ENCODE data around the gene CTR9. TPM values are rescaled to one million over a fixed set of nuclear protein-coding genes. Genes with fewer than 3 reads are reported as not detected.

CTR9 gene
- total RNA-seq, 2 donors from 2014 or later, result 12.2 to 28.7 TPM

DNA sequence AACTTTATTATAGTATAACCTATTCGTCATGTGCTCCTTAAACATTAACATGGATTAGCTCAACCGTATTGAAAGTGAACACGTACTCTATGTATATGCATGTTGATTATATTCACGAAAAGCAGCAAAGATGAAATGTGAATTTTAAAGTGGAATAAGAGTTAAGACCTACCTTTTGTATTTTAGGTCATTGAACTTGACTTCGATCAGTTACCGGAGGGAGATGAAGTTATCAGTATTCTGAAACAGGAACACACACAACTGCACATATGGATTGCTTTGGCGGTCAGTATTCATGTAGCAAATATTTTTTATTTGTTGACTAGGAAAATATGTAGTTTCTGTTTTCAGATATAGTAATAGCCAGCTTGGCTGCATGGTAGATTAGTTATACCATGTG is 1.4 kb downstream of the CTR9 start:
- no peak for TF ChIP-seq POLR2A (IDR thresholded peaks at IDR 0.05)
- TF ChIP-seq, protein P1, sequence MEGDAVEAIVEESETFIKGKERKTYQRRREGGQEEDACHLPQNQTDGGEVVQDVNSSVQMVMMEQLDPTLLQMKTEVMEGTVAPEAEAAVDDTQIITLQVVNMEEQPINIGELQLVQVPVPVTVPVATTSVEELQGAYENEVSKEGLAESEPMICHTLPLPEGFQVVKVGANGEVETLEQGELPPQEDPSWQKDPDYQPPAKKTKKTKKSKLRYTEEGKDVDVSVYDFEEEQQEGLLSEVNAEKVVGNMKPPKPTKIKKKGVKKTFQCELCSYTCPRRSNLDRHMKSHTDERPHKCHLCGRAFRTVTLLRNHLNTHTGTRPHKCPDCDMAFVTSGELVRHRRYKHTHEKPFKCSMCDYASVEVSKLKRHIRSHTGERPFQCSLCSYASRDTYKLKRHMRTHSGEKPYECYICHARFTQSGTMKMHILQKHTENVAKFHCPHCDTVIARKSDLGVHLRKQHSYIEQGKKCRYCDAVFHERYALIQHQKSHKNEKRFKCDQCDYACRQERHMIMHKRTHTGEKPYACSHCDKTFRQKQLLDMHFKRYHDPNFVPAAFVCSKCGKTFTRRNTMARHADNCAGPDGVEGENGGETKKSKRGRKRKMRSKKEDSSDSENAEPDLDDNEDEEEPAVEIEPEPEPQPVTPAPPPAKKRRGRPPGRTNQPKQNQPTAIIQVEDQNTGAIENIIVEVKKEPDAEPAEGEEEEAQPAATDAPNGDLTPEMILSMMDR (IDR thresholded peaks at IDR 0.05), result no peak
- Histone ChIP-seq H3K4me1 (peaks cover 12% of the 10 kb centered on the region), H3K27ac (no peak overlapping the region), H3K36me3 (replicated peaks in 1 of 2; ENCODE audit: insufficient read depth in 1 of 2, low read depth in 2 of 2) (peaks cover 0 to 24% of the 10 kb centered on the region in 2 donors), H3K9me3 (no peaks in the 10 kb centered on the region), H3K27me3 (no peaks in the 10 kb centered on the region), H3K4me3 (peak overlapping the region in 1 of 2 donors; percentile 78)
- ATAC-seq, result no peak
- WGBS, 2 donors, result 33 to 41% methylated on average over 7 of the region's 7 CpGs
- no peak for DNase-seq
- intact Hi-C loops (cut with DNase I), result no loop called here

DNA sequence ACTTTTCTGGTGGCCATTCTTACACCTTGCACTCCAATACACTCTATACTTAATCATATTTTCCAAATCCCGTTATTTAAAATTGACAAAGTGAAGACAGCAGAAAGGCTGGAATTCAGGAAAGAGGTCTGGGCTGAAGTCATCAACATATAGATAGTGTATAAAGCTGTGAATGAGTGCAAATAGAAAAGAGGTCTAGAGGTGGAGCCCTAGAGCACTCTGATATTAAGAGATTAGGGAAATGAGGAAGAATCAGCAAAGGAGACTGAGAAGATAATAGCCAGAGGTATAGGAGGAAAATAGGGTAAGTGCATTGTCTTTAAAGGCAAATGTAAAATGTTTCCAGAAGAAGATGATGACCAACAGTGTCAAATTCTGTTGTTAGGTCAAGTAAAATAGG is 7.9 kb downstream of the CTR9 start:
- no peak overlapping the region for H3K27ac ChIP-seq

GRCh38 chr11:10761085-10761698 is 10.1 kb downstream of the CTR9 start:
- no peak overlapping the region for H3K4me3 ChIP-seq
- TF ChIP-seq, protein P1 (IDR thresholded peaks at IDR 0.05), result no peak
- TF ChIP-seq POLR2A (IDR thresholded peaks at IDR 0.05), result no peak
- peaks cover 0 to 33% of the 10 kb centered on the region in 2 donors for H3K36me3 ChIP-seq (replicated peaks in 1 of 2; ENCODE audit: insufficient read depth in 1 of 2, low read depth in 2 of 2)
- DNase-seq, result no peak
- H3K9me3 ChIP-seq, result no peaks in the 10 kb centered on the region
- WGBS, 2 donors, result 78 to 82% methylated on average over 6 of the region's 6 CpGs
- no peak overlapping the region for H3K27ac ChIP-seq
- no peak for ATAC-seq
- intact Hi-C loops (cut with DNase I), result no loop called here
- H3K4me1 ChIP-seq, result no peaks in the 10 kb centered on the region
- no peaks in the 10 kb centered on the region for H3K27me3 ChIP-seq

More for the DNA sequence above, 7.9 kb downstream of the CTR9 start:
- ATAC-seq (no peak), DNase-seq (no peak)
- no peak overlapping the region for H3K4me3 ChIP-seq
- H3K9me3 ChIP-seq, result no peaks in the 10 kb centered on the region
- peaks cover 0 to 38% of the 10 kb centered on the region in 2 donors for H3K36me3 ChIP-seq (replicated peaks in 1 of 2; ENCODE audit: insufficient read depth in 1 of 2, low read depth in 2 of 2)
- H3K4me1 ChIP-seq, result no peaks in the 10 kb centered on the region
- 84 to 91% methylated on average over 1 of the region's 1 CpG for WGBS, 2 donors
- H3K27me3 ChIP-seq, result no peaks in the 10 kb centered on the region
- TF ChIP-seq, protein P1 (IDR thresholded peaks at IDR 0.05), result no peak
- TF ChIP-seq POLR2A (IDR thresholded peaks at IDR 0.05), result no peak
- intact Hi-C loops (cut with DNase I), result no loop called here

- H3K27ac ChIP-seq, result no peak overlapping the region
- DNase-seq, result no peak
- H3K9me3 ChIP-seq, result no peaks in the 10 kb centered on the region
- no peaks in the 10 kb centered on the region for H3K27me3 ChIP-seq
- H3K4me3 ChIP-seq, result no peak overlapping the region
- intact Hi-C loops (cut with DNase I), result no loop called here
- ATAC-seq, result no peak
- TF ChIP-seq, protein P1 (IDR thresholded peaks at IDR 0.05), result no peak
- TF ChIP-seq POLR2A (IDR thresholded peaks at IDR 0.05), result no peak
- H3K36me3 ChIP-seq (replicated peaks in 1 of 2; ENCODE audit: insufficient read depth in 1 of 2, low read depth in 2 of 2), result peaks cover 0 to 30% of the 10 kb centered on the region in 2 donors
- no peaks in the 10 kb centered on the region for H3K4me1 ChIP-seq
Observed at GRCh38 chr11:10762185-10762584, 11.1 kb downstream of the CTR9 start.

GRCh38 chr11:10762913-10763421 is 11.9 kb downstream of the CTR9 start:
- ATAC-seq, result no peak

More at GRCh38 chr11:10762913-10763421, 11.9 kb downstream of the CTR9 start:
- no peak for TF ChIP-seq POLR2A (IDR thresholded peaks at IDR 0.05)
- TF ChIP-seq, protein P1 (IDR thresholded peaks at IDR 0.05), result no peak
- Histone ChIP-seq H3K36me3 (replicated peaks in 1 of 2; ENCODE audit: insufficient read depth in 1 of 2, low read depth in 2 of 2) (peaks cover 0 to 26% of the 10 kb centered on the region in 2 donors), H3K27ac (no peak overlapping the region), H3K9me3 (no peaks in the 10 kb centered on the region), H3K4me1 (no peaks in the 10 kb centered on the region), H3K27me3 (no peaks in the 10 kb centered on the region), H3K4me3 (no peak overlapping the region)
- DNase-seq, result no peak
- intact Hi-C loops (cut with DNase I), result no loop called here
- WGBS, 2 donors, result 89 to 90% methylated on average over 4 of the region's 4 CpGs

Data from body of pancreas (tissue), 4 donors.